HG02870 (cell line): ENCODE measurements around the gene PSMB7.

Source experiments
- ATAC-seq: cut with Tn5 transposase; IDR thresholded peaks from one replicate; pipeline ENCODE4 v1.9.1; 2021; ENCODE audit warnings: mild to moderate bottlenecking, moderate library complexity; ENCODE audit not compliant: unreplicated experiment

Gene PSMB7

GRCh38 chr9:124411514-124412227 lies 3.6 kb downstream of the PSMB7 start:
- ATAC-seq = no peak

- ATAC-seq = no peak
These were observed 4.8 kb downstream of the PSMB7 start for GRCh38 chr9:124410321-124410913.

- no peak for ATAC-seq
These were observed 5.8 kb downstream of the PSMB7 start for GRCh38 chr9:124409410-124409809.

GRCh38 chr9:124403246-124403645 lies 12.0 kb downstream of the PSMB7 start:
- no peak for ATAC-seq

- ATAC-seq = no peak
These were observed 15.0 kb downstream of the PSMB7 start for GRCh38 chr9:124399968-124400940.

- ATAC-seq = no peak
These were observed 15.8 kb downstream of the PSMB7 start for GRCh38 chr9:124399323-124399967.

- no peak for ATAC-seq
These were observed 16.9 kb downstream of the PSMB7 start for GRCh38 chr9:124398191-124398935.

GRCh38 chr9:124395826-124396225 lies 19.4 kb downstream of the PSMB7 start:
- ATAC-seq = no peak

- ATAC-seq = no peak
These were observed 20.6 kb downstream of the PSMB7 start for GRCh38 chr9:124394596-124394995.

GRCh38 chr9:124394167-124394566 lies 21.1 kb downstream of the PSMB7 start:
- ATAC-seq = no peak

GRCh38 chr9:124392871-124393460 lies 22.3 kb downstream of the PSMB7 start:
- ATAC-seq = no peak

- ATAC-seq = no peak
These were observed 22.9 kb downstream of the PSMB7 start for GRCh38 chr9:124392254-124392870.

GRCh38 chr9:124390794-124391658 lies 24.2 kb downstream of the PSMB7 start:
- no peak for ATAC-seq

GRCh38 chr9:124389146-124389939 lies 25.9 kb downstream of the PSMB7 start:
- no peak for ATAC-seq

- ATAC-seq = no peak
These were observed 26.8 kb downstream of the PSMB7 start for GRCh38 chr9:124388275-124389048.

- ATAC-seq = no peak
These were observed 29.0 kb downstream of the PSMB7 start for GRCh38 chr9:124386201-124386600.

- ATAC-seq = no peak
These were observed 29.6 kb downstream of the PSMB7 start for GRCh38 chr9:124385623-124386022.
